SK-N-SH (cell line): ENCODE results near the gene ZNF784. TPM values are rescaled to one million over a fixed set of nuclear protein-coding genes. Genes with fewer than 3 reads are reported as not detected.

Experiments used
- CTCF ChIA-PET: fragments of 300-600, 350-600 bp; formaldehyde crosslinking; extraction: SDS; loops from one replicate; lab custom pipeline; 2021; lab: Yijun Ruan, JAX
- POLR2A ChIA-PET: fragments of 350-600 bp; sonication (Branson Sonifier 250); formaldehyde crosslinking; extraction: SDS; loops from one replicate; lab custom pipeline; 2020; ENCODE audit warnings: antibody characterized with exemption, inconsistent platforms; lab: Yijun Ruan, JAX
- DNase-seq: peaks from one replicate; pipeline ENCODE4 v3.0.0; 2012
- H2AFZ ChIP-seq: fragments of 200-600 bp; sonication (generic); 2 replicates; pipeline ENCODE4 v1.8.1; 2016; ENCODE audit warnings: antibody characterized with exemption, mild to moderate bottlenecking, low read depth
- H3F3A ChIP-seq: fragments of 200-600 bp; sonication (generic); replicated peaks from 2 replicates; pipeline ENCODE3; 2016; ENCODE audit warnings: antibody characterized with exemption, mild to moderate bottlenecking; ENCODE audit not compliant: insufficient read depth
- H3K27ac ChIP-seq, 2 experiments: fragments of 200-500 bp in 1 of 2; fragments of 200-600 bp in 1 of 2; sonication (Bioruptor generic) in 1 of 2; sonication (generic), shearing (Covaris generic) in 1 of 2; 2 replicates each; pipeline versions ENCODE4 v1.5.1 to v1.6.1; 2014 to 2016; ENCODE audit warnings: low read depth in 2 of 2, inconsistent platforms in 1 of 2, low read length in 1 of 2, mild to moderate bottlenecking in 1 of 2, mixed read lengths in 1 of 2
- H3K27me3 ChIP-seq: fragments of 200-600 bp; sonication (generic), shearing (Covaris generic); 2 replicates; pipeline ENCODE4 v1.6.1; 2016; ENCODE audit warnings: mixed run types; ENCODE audit not compliant: insufficient read depth
- H3K36me3 ChIP-seq, 2 experiments: fragments of 200-500 bp in 1 of 2; fragments of 200-600 bp in 1 of 2; sonication (Bioruptor generic) in 1 of 2; sonication (generic) in 1 of 2; replicated peaks in 1 of 2; 2 replicates each; pipeline versions ENCODE3 to v1.5.1; 2014 to 2016; ENCODE audit warnings: low read length in 1 of 2, mild to moderate bottlenecking in 1 of 2; ENCODE audit not compliant: insufficient read depth in 2 of 2, control insufficient read depth in 1 of 2
- H3K4me1 ChIP-seq, 2 experiments: fragments of 200-500 bp in 1 of 2; fragments of 200-600 bp in 1 of 2; sonication (Bioruptor generic) in 1 of 2; sonication (generic), shearing (Covaris generic) in 1 of 2; 2 replicates each; pipeline versions ENCODE4 v1.5.1 to v1.6.1; 2014 to 2016; ENCODE audit warnings: low read depth in 1 of 2, low read length in 1 of 2, mixed run types in 1 of 2; ENCODE audit not compliant: insufficient read depth in 2 of 2, control insufficient read depth in 1 of 2
- H3K4me2 ChIP-seq: fragments of 200-600 bp; sonication (generic), shearing (Covaris generic); 2 replicates; pipeline ENCODE4 v1.6.1; 2017; ENCODE audit warnings: mixed run types
- H3K4me3 ChIP-seq, 2 experiments: fragments of 200-500 bp in 1 of 2; fragments of 200-600 bp in 1 of 2; sonication (Bioruptor generic) in 1 of 2; sonication (generic), shearing (Covaris generic) in 1 of 2; 2 replicates each; pipeline versions ENCODE4 v1.5.1 to v1.8.1; 2014 to 2016; ENCODE audit warnings: low read depth in 2 of 2, inconsistent platforms in 1 of 2, low read length in 1 of 2, mild to moderate bottlenecking in 1 of 2, mixed read lengths in 1 of 2, moderate library complexity in 1 of 2
- H3K79me2 ChIP-seq: fragments of 200-600 bp; sonication (generic); 2 replicates; pipeline ENCODE4 v1.8.1; 2017; ENCODE audit warnings: mild to moderate bottlenecking; ENCODE audit not compliant: insufficient read depth
- H3K9ac ChIP-seq: fragments of 200-600 bp; sonication (generic); 2 replicates; pipeline ENCODE4 v1.6.1; 2017; ENCODE audit warnings: mixed run types
- H3K9me2 ChIP-seq: fragments of 200-600 bp; sonication (generic); 2 replicates; pipeline ENCODE4 v1.6.1; 2017; ENCODE audit warnings: mixed run types
- H3K9me3 ChIP-seq: fragments of 200-600 bp; sonication (generic); 2 replicates; pipeline ENCODE4 v1.6.1; 2017; ENCODE audit warnings: mixed run types, mild to moderate bottlenecking, moderate library complexity
- H4K20me1 ChIP-seq: fragments of 200-600 bp; sonication (generic); 2 replicates; pipeline ENCODE4 v1.6.1; 2017; ENCODE audit warnings: mild to moderate bottlenecking, mixed run types; ENCODE audit not compliant: insufficient read depth
- FOXM1 ChIP-seq: IDR thresholded peaks from 2 replicates; pipeline ENCODE4 v1.4.0; 2012; ENCODE audit warnings: low read depth, mild to moderate bottlenecking
- GATA2 ChIP-seq: sonication (generic); formaldehyde crosslinking; IDR thresholded peaks from 2 replicates; pipeline ENCODE4 v1.5.0; 2020; ENCODE audit warnings: mild to moderate bottlenecking, missing genetic modification reagents
- MEF2A ChIP-seq: IDR thresholded peaks from 2 replicates; pipeline ENCODE4 v1.4.0; 2012; ENCODE audit warnings: low read depth, borderline replicate concordance
- SIN3A ChIP-seq: IDR thresholded peaks from 2 replicates; pipeline ENCODE4 v1.6.1; 2012; ENCODE audit warnings: low read depth, mild to moderate bottlenecking, low read length, moderate library complexity, borderline replicate concordance
- TAF1 ChIP-seq: IDR thresholded peaks from 2 replicates; pipeline ENCODE4 v1.6.1; 2012; ENCODE audit warnings: low read depth, mild to moderate bottlenecking, low read length, moderate library complexity, borderline replicate concordance
- WGBS: methylation state at CpG from one replicate; pipeline ENCODE4 v1.1.6; 2017; ENCODE audit warnings: low lambda C conversion rate; 5-methylcytosine and 5-hydroxymethylcytosine counted together
- polyA plus RNA-seq, 3 experiments: library from polyadenylated mRNA; depleted of rRNA; stranded (reverse); fragments of >200 nt; gene quantifications; 2 replicates each; pipeline ENCODE4 v1.2.3, GENCODE V29; 2012
- TF ChIP-seq, protein P1 (sequence below): IDR thresholded peaks from 2 replicates; pipeline ENCODE4 v1.4.0; 2012; ENCODE audit warnings: low read depth
- TF ChIP-seq, protein P2 (sequence below): fragments of 150-350 bp; IDR thresholded peaks from 2 replicates; pipeline ENCODE4 v1.6.1; 2016; ENCODE audit warnings: mild to moderate bottlenecking, low read depth, low read length

ZNF784 gene
- polyA plus RNA-seq, 1 of the 3 experiments (the other 2 are of a cell fraction), result 5.5 TPM

DNA sequence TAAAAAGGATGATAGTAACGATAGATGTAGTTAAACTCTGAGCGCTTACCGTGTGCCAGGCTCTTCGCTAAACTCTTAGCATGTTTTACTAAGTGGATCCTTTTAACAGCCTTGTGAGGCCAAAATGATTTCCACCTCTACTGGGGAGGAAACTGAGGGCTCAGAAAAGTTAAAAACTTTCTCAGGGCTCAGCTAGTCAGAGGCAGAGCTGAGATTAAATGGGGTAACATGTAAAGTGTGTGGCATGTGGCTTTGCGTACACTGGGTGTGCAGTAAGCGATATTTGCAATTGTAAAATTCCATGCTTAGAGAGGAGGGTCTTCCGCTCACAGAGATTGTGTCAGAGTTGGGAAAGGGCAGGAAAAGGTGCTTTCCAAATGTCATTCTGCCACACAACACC is 32.2 kb upstream of the ZNF784 start:
- peaks cover 59% of the 10 kb centered on the region for H4K20me1 ChIP-seq
- POLR2A ChIA-PET, result no interaction called here
- H3K36me3 ChIP-seq, result peaks cover 20 to 32% of the 10 kb centered on the region in 2 experiments
- peaks cover 66% of the 10 kb centered on the region for H3K79me2 ChIP-seq
- CTCF ChIA-PET, result interaction anchor here (1.0 to 4.7 kb wide), 4 partner anchors 13 to 24 kb away, joined by 4 to 34 read pairs (median 14); no protein-coding TSS in a partner anchor
- H3K9ac ChIP-seq, result peak overlapping the region; percentile 99
- TF ChIP-seq FOXM1, result no peak
- TF ChIP-seq, protein P1, sequence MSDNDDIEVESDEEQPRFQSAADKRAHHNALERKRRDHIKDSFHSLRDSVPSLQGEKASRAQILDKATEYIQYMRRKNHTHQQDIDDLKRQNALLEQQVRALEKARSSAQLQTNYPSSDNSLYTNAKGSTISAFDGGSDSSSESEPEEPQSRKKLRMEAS, result 0 out of 2 replicates have a peak, but pooled peaks have one; percentile 12
- peak overlapping the region; percentile 99 for H3K4me2 ChIP-seq
- H2AFZ ChIP-seq, result no peak overlapping the region
- peak overlapping the region; percentile 99; a peak in 3 of 4 replicates for H3K27ac ChIP-seq
- peaks cover 14 to 27% of the 10 kb centered on the region in 2 experiments; a peak in 3 of 4 replicates for H3K4me1 ChIP-seq
- peak overlapping the region; percentile 92 to 96 for H3K4me3 ChIP-seq
- 34% methylated on average over 7 of the region's 7 CpGs for WGBS
- DNase-seq, result no peak
- no peaks in the 10 kb centered on the region for H3K27me3 ChIP-seq
- peaks cover 5% of the 10 kb centered on the region for H3F3A ChIP-seq
- no peaks in the 10 kb centered on the region for H3K9me3 ChIP-seq
- H3K9me2 ChIP-seq, result no peaks in the 10 kb centered on the region

DNA sequence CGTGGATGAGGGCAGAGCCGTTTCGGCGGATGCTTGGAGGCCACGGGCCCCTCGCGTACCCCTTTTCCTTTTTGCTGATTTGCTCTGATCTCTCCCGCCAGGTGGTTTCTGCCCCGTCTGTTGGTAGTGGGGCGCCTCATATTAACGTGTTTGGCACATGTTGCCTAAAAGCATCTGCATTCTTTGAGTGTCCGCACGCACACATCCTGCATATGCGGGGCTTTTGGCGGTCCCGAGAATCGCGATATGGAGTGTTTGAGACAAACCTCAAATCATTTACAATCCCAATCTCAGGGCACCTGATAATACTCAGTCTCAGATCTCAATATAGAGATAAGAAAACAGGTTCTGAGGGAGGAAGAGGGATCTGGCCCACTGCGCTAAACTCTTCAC is 31.3 kb upstream of the ZNF784 start:
- Histone ChIP-seq H3K9me2 (no peaks in the 10 kb centered on the region), H3K4me1 (peaks cover 14 to 27% of the 10 kb centered on the region in 2 experiments; a peak in 3 of 4 replicates), H3K36me3 (peaks cover 20 to 34% of the 10 kb centered on the region in 2 experiments), H3K27ac (peak overlapping the region; percentile 99), H3K4me3 (peak overlapping the region; percentile 92 to 96), H3K27me3 (no peaks in the 10 kb centered on the region), H3F3A (peaks cover 5% of the 10 kb centered on the region), H4K20me1 (peaks cover 53% of the 10 kb centered on the region), H3K79me2 (peaks cover 57% of the 10 kb centered on the region), H3K9ac (peak overlapping the region; percentile 99), H2AFZ (no peak overlapping the region), H3K4me2 (peak overlapping the region; percentile 99), H3K9me3 (no peaks in the 10 kb centered on the region)
- ChIA-PET CTCF (interaction anchor here (2.1 to 4.7 kb wide), 3 partner anchors 16 to 23 kb away, joined by 8 to 34 read pairs (median 20); no protein-coding TSS in a partner anchor), POLR2A (no interaction called here)
- no peak for DNase-seq
- TF ChIP-seq SIN3A, result 0 out of 2 replicates have a peak, but pooled peaks have one; percentile 62
- TF ChIP-seq, protein P2, sequence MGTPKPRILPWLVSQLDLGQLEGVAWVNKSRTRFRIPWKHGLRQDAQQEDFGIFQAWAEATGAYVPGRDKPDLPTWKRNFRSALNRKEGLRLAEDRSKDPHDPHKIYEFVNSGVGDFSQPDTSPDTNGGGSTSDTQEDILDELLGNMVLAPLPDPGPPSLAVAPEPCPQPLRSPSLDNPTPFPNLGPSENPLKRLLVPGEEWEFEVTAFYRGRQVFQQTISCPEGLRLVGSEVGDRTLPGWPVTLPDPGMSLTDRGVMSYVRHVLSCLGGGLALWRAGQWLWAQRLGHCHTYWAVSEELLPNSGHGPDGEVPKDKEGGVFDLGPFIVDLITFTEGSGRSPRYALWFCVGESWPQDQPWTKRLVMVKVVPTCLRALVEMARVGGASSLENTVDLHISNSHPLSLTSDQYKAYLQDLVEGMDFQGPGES, result no peak
- TF ChIP-seq TAF1, result no peak
- TF ChIP-seq GATA2, result 0 out of 2 replicates have a peak, but pooled peaks have one; percentile 18
- no peak for TF ChIP-seq MEF2A
- WGBS, result under 1% methylated on average over 19 of the region's 19 CpGs
